Colonic mucosa (tissue), 4 donors: ENCODE data around the gene SH2D2A. TPM values are rescaled to one million over a fixed set of nuclear protein-coding genes. Genes with fewer than 3 reads are reported as not detected.

ENCODE experiments used
- DNase-seq: peaks from one replicate; pipeline ENCODE4 v3.0.0-alpha.2; 2020
- H3K27ac ChIP-seq: fragments of 200-600 bp; one replicate; pipeline ENCODE4 v1.8.0; 2021
- H3K27me3 ChIP-seq: fragments of 200-600 bp; one replicate; pipeline ENCODE4 v1.8.0; 2021
- H3K36me3 ChIP-seq: fragments of 200-600 bp; one replicate; pipeline ENCODE4 v1.8.0; 2021
- H3K4me1 ChIP-seq: fragments of 200-600 bp; one replicate; pipeline ENCODE4 v1.8.0; 2021; ENCODE audit warnings: mild to moderate bottlenecking
- H3K4me3 ChIP-seq: fragments of 200-600 bp; one replicate; pipeline ENCODE4 v1.8.0; 2021
- H3K9ac ChIP-seq, 2 donors: one replicate each; pipeline ENCODE4 v1.7.0; 2013; ENCODE audit warnings: control low read depth in 2 of 2, low read depth in 2 of 2, low read length in 2 of 2
- H3K9me3 ChIP-seq: fragments of 200-600 bp; one replicate; pipeline ENCODE4 v1.8.0; 2021
- intact Hi-C: fragments of 100-400 bp; cut with DNase I; formaldehyde crosslinking; loops from one replicate; pipeline ENCODE4 v1.14.1; 2022
- total RNA-seq, 2 donors: library from RNA; stranded (reverse); fragmentation: NEBNext Ultra II Directional in 1 of 2; extraction: Animal tissue kit (Norgen Biotek cat#: 25700) in 1 of 2; gene quantifications; one replicate each; pipeline ENCODE4 v1.2.1, GENCODE V29; 2021
- TF ChIP-seq, protein P1 (sequence below): fragments of 200-600 bp; IDR thresholded peaks from one replicate; pipeline ENCODE4 v1.8.0; 2022; ENCODE audit warnings: antibody characterized with exemption, mild to moderate bottlenecking
- donor health status: healthy.
- donor health status: DM: no; HTN: no; CAD: no.
- donor health status: DM: no; HTN: no; CAD: no.

Gene SH2D2A
- total RNA-seq, 2 donors from 2014 or later = 1.9 to 3.1 TPM

DNA sequence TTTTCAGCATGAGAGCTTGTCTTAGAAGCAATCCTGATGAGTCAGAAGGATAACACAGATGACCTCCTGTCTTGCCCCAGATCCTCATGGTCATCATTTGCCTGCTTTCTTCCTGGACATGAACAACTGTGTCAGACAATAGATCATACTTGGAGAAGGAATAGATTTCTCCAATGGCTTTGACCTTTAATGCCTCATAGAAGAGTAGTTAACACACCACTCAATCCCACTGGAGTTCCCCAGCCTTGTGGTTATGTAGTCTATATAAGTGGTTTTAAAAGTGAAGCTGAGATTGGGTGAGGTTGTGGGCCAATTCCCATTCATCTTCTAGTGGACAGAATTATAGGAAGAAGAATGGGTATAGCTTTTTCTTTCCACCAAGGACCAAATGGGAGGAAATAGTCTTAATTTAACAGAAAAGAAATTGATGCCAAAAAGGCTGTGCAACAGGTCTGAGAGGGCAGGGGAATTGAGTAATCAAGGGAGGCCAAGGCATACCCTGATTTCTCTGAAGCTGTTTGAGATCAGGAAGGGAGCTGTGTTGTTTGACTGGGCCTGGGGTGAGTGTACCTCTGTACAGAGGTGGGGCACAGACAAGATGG lies 35.0 kb downstream of the SH2D2A start:
- TF ChIP-seq, protein P1, sequence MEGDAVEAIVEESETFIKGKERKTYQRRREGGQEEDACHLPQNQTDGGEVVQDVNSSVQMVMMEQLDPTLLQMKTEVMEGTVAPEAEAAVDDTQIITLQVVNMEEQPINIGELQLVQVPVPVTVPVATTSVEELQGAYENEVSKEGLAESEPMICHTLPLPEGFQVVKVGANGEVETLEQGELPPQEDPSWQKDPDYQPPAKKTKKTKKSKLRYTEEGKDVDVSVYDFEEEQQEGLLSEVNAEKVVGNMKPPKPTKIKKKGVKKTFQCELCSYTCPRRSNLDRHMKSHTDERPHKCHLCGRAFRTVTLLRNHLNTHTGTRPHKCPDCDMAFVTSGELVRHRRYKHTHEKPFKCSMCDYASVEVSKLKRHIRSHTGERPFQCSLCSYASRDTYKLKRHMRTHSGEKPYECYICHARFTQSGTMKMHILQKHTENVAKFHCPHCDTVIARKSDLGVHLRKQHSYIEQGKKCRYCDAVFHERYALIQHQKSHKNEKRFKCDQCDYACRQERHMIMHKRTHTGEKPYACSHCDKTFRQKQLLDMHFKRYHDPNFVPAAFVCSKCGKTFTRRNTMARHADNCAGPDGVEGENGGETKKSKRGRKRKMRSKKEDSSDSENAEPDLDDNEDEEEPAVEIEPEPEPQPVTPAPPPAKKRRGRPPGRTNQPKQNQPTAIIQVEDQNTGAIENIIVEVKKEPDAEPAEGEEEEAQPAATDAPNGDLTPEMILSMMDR = no peak
- Histone ChIP-seq H3K4me1 (no peaks in the 10 kb centered on the region), H3K27ac (no peak overlapping the region), H3K9ac (no peak overlapping the region), H3K36me3 (no peaks in the 10 kb centered on the region), H3K4me3 (no peak overlapping the region), H3K9me3 (no peaks in the 10 kb centered on the region), H3K27me3 (no peaks in the 10 kb centered on the region)
- intact Hi-C loops = no loop called here
- no peak for DNase-seq

DNA sequence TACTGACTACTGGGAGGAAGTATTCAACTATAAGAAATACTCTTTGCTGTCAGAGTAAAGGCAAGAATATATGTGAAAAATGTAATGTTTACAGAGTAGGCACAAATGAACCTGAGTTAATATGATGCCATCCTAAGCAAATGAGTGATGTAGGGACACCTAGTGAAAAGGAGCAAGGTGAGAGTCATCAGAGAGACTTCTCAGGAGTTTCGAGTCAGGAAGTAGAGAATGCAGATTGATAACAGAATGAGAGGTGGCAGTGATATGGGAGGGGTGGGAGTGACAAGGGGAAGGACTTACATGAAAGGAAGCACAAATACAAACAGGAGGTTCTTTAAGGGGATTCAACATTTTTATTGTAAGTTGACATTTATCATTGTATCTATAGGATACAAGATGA lies 39.1 kb downstream of the SH2D2A start:
- no peak overlapping the region for H3K27ac ChIP-seq
- TF ChIP-seq, protein P1 = no peak
- H3K4me3 ChIP-seq = no peak overlapping the region
- DNase-seq = no peak
- no peaks in the 10 kb centered on the region for H3K27me3 ChIP-seq
- no peaks in the 10 kb centered on the region for H3K4me1 ChIP-seq
- intact Hi-C loops = no loop called here
- no peaks in the 10 kb centered on the region for H3K36me3 ChIP-seq
- no peak overlapping the region for H3K9ac ChIP-seq
- H3K9me3 ChIP-seq = no peaks in the 10 kb centered on the region

- Histone ChIP-seq H3K4me1 (no peaks in the 10 kb centered on the region), H3K4me3 (no peak overlapping the region), H3K27me3 (no peaks in the 10 kb centered on the region), H3K36me3 (no peaks in the 10 kb centered on the region), H3K27ac (no peak overlapping the region), H3K9ac (no peak overlapping the region), H3K9me3 (no peaks in the 10 kb centered on the region)
- intact Hi-C loops = no loop called here
- no peak for DNase-seq
- TF ChIP-seq, protein P1 = no peak
Measured at GRCh38 chr1:156776942-156777341, 39.7 kb downstream of the SH2D2A start.

DNA sequence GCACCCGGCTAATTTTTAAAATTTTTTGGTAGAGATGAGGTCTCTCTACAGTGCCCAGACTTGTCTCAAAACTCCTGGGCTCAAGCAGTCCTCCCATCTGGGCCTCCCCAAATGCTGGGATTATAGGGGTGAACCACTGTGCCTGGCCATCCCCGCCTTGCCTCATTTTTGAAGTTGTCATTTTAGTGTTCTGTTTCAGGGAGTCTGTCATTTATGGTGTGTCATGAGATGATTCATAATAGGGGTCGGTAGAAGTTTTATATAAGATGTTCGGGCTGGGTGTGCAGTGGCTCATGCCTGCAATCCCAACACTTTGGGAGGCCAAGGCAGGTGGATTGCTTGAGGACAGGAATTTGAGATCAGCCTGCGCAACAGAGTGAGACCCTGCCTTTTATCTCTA lies 40.8 kb downstream of the SH2D2A start:
- no peak overlapping the region for H3K9ac ChIP-seq
- DNase-seq = no peak
- no peak overlapping the region for H3K27ac ChIP-seq
- H3K36me3 ChIP-seq = peaks cover 3% of the 10 kb centered on the region
- no peaks in the 10 kb centered on the region for H3K27me3 ChIP-seq
- TF ChIP-seq, protein P1 = no peak
- no peaks in the 10 kb centered on the region for H3K4me1 ChIP-seq
- intact Hi-C loops = no loop called here
- no peak overlapping the region for H3K4me3 ChIP-seq
- no peaks in the 10 kb centered on the region for H3K9me3 ChIP-seq

DNA sequence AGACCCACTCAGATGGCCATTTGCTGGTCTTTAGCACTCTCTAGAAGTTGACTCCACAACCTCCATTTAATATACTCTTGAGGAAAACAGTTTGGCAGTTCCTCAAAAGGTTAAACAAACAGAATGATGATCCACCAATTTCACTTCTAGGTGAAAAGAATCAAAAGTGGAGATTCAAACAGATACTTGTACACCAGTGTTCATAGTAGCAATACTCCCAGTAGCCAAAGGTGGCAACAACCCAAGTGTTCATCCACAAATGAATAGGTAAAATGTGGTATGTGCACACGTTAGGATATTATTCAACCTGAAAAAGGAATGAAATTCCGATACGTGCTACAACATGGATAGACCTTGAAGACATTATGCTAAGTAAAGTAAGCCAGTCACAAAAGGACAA lies 43.0 kb downstream of the SH2D2A start:
- Histone ChIP-seq H3K9me3 (no peaks in the 10 kb centered on the region), H3K4me1 (peaks cover 12% of the 10 kb centered on the region), H3K9ac (no peak overlapping the region), H3K36me3 (peaks cover 3% of the 10 kb centered on the region), H3K27me3 (no peaks in the 10 kb centered on the region), H3K4me3 (no peak overlapping the region), H3K27ac (no peak overlapping the region)
- intact Hi-C loops = loop anchor here (5.0 kb wide), 1 partner anchor 36 kb away; no protein-coding TSS in a partner anchor
- TF ChIP-seq, protein P1 = no peak
- no peak for DNase-seq
